Measurements from ENCODE around the gene ISM1.

ISM1 gene

GRCh38 chr20:13320702-13321101 lies 99.6 kb downstream of the ISM1 start:
- no peak for DNase-seq

GRCh38 chr20:13321416-13321815 lies 100.3 kb downstream of the ISM1 start:
- DNase-seq = no peak

- DNase-seq = no peak
Observed at GRCh38 chr20:13322198-13322597, 101.1 kb downstream of the ISM1 start.

GRCh38 chr20:13322621-13323020 lies 101.5 kb downstream of the ISM1 start:
- no peak for DNase-seq

GRCh38 chr20:13325033-13325432 lies 104.0 kb downstream of the ISM1 start:
- peak; percentile 31 for DNase-seq

GRCh38 chr20:13325796-13326340 lies 104.8 kb downstream of the ISM1 start:
- no peak for DNase-seq

GRCh38 chr20:13331536-13331935 lies 110.5 kb downstream of the ISM1 start:
- DNase-seq = no peak

- no peak for DNase-seq
Observed at GRCh38 chr20:13333036-13333435, 112.0 kb downstream of the ISM1 start.

- DNase-seq = no peak
Observed at GRCh38 chr20:13333793-13334192, 112.7 kb downstream of the ISM1 start.

- DNase-seq = no peak
Observed at GRCh38 chr20:13336308-13337089, 115.4 kb downstream of the ISM1 start.

GRCh38 chr20:13337090-13337784 lies 116.2 kb downstream of the ISM1 start:
- DNase-seq = no peak

GRCh38 chr20:13338097-13338661 lies 117.1 kb downstream of the ISM1 start:
- DNase-seq = no peak

- no peak for DNase-seq
Observed at GRCh38 chr20:13338999-13339411, 117.9 kb downstream of the ISM1 start.

GRCh38 chr20:13340088-13340487 lies 119.0 kb downstream of the ISM1 start:
- DNase-seq = no peak

GRCh38 chr20:13341737-13342393 lies 120.8 kb downstream of the ISM1 start:
- peak; percentile 7 for DNase-seq

GRCh38 chr20:13342469-13343242 lies 121.6 kb downstream of the ISM1 start:
- no peak for DNase-seq

GRCh38 chr20:13344671-13345070 lies 123.6 kb downstream of the ISM1 start:
- no peak for DNase-seq

- no peak for DNase-seq
Observed at GRCh38 chr20:13348311-13349234, 127.5 kb downstream of the ISM1 start.

- DNase-seq = no peak
Observed at GRCh38 chr20:13349235-13349604, 128.1 kb downstream of the ISM1 start.

All from RPMI8226 (cell line).